HG03039 (cell line): ENCODE data around the gene POC1A.

Experiments used
- ATAC-seq: cut with Tn5 transposase; IDR thresholded peaks from one replicate; pipeline ENCODE4 v1.9.1; 2021; ENCODE audit warnings: mild to moderate bottlenecking, moderate library complexity; ENCODE audit not compliant: unreplicated experiment

Gene POC1A

GRCh38 chr3:52088445-52089367, 65.5 kb downstream of the POC1A start:
- no peak for ATAC-seq

DNA sequence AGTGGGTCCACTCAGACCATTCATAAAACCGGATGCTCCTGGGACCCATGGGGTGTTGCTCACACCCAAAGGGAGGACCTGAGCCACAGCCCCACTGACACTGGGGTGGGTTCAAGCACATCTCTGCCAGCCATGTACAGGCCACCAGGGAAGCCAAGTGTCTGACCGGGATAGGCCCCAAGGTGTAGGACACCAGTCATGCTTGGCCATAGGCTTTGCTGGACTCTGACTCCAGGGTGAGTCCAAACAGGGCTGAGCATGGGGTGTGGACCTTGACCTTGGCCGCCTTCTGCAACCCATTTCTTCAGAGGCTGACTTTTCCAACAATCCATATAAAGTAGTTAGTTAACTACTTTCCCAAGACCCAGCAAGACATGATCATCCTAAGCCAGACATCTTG, 66.5 kb downstream of the POC1A start:
- no peak for ATAC-seq

DNA sequence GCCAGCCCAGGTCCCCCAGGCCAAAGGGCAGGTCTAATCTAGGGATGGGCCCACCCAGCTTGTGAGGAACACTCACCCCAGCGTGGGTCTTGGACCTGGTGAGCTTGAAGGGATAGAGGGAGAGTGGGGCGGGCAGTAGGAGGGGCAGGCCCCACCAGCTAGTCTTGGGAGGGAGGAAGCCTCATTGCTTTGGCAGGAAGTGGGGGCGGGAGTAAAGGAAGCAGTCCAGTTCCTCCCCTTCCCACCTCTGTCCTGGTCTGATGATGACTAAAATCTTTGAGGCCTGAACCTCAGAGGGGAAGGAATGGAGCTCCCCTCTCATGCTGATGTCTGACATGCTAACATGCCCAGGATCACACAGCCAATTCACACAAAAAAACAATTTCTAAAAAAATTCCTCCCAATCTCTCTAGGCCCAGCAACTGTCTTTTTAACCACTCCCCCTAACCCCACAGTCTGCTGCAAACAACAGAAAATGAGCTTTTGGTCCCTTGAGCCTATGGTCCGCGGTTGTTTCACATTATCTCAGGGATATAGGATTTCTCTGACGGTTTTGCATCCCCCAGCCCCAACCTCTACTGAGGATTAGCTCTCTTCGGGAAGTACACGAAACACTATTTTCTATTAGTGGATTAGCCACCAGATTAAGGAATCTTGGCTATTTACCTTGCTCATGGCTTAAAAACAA, 67.1 kb downstream of the POC1A start:
- ATAC-seq = no peak

GRCh38 chr3:52086461-52086860, 67.8 kb downstream of the POC1A start:
- no peak for ATAC-seq

- no peak for ATAC-seq
These were observed 68.4 kb downstream of the POC1A start for GRCh38 chr3:52085681-52086282.

DNA sequence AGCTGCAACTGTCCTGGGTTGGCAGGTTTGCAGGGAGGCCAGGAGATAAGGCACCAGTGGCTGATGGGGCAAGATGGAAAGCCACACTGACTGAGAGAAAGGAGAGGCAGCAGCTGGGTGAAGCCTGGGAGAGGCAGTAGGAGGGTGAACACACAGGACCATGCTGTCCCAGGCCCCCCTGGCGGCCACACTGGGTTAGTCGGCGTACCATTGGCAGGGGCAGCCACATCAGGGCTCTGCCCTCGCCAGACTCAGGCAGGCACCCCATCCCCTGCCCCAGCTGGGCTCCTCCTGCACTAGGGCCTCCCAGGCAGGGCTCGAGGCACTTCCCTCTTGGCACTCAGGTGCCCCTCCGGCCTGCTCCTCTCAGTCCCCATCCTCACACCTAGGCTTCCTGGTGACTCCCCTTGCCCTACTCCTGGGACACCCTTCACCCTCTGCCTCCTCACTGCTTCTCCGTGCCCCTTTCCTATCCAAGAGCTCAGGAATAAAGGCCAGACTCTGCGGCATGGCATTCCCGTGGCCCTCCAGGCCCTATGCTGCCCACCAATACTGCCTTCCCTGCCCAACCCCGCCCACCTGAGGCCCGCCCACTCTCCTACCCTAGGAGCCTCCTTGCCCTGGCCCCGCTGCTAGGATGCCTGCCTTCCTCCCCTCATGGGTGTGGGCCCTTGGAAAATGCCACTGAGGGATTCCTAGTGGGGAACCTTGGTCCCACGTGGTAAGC, 69.1 kb downstream of the POC1A start:
- no peak for ATAC-seq

- no peak for ATAC-seq
These were observed 69.8 kb downstream of the POC1A start for GRCh38 chr3:52084216-52084945.

DNA sequence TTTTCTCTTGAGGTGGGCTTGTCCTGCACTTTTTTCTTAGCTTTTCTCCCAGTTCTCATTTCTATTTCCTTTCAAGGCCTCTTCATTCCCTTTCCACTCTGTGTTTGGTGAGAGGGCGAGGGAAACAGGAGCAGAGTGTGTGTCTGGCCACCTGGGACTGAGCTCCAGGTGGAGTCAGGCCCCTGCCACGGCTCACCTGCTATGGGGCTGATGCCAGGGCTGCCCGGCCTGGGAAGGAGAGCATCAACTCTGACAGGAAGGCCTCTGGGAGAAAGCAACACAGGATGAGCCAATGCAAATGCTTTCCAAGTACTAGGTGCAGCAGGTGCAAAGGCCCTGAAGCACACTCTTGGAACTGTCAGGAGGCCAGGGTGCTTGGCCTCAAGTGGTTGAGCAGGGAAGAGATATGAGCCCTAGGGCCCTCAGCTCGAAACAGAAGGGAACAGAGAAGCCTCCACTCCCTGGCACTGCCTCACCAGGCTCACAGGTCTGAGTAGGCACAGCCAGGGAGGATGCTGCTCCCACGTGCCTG, 70.6 kb downstream of the POC1A start:
- ATAC-seq = no peak

- no peak for ATAC-seq
These were observed 71.3 kb downstream of the POC1A start for GRCh38 chr3:52082951-52083350.

- no peak for ATAC-seq
These were observed 73.1 kb downstream of the POC1A start for GRCh38 chr3:52080830-52081719.

- ATAC-seq = no peak
These were observed 74.3 kb downstream of the POC1A start for GRCh38 chr3:52079958-52080357.

DNA sequence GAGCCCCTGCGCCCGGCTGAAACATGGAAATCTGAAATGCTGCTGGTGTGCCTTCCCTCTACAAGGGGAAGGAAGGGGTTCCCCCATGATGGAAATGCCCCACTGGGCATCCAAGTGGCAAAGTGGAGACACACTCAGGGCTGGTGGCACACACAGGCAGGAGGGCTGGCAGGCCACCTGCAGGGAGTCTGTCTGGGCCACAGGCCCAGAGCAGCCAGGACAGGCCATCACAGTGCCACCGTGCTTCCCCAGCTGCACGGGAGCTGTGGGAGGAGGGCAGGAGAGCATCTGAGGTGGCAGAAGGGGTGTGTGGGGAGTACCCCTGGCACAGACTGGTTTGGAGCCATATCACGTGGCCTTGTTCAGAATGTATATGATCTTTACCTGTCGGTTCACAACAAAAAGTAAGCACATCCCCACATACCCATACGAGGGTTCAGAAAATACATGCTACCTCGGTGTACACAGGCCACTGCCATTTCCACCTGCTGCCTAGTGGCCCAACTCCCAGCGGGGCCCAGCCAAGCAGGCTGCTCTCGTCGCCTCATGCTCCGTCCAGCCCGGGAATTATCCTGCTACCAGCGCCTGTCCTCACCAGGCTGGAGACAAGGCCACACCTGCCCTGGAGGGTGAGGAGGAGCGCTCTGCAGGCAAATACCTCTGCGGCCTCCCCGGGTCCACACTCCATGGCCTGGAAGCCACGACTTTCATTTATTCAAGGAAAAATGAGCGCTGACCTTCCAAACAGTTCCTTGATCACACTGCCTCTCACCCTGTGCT, 75.3 kb downstream of the POC1A start:
- no peak for ATAC-seq

DNA sequence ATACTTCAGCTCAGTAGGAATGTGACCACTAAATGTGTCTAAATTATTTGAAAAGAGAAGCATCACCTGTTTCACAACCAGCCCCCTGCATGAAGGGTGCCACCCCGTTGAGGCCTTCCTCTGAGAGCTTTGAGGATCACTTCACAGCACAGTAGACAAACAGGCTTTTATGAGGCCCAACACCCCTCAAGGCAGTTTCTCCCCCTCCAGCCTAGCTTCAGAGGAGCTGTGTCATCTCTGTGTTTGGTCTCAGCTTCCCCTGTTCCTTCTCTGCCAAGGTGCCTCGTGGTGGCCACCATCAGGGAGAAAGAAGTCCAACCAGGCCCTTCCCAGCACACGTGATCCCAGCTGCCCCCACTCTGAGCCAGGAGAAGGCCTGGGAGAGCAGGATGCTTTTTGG, 76.3 kb downstream of the POC1A start:
- no peak for ATAC-seq

GRCh38 chr3:52076896-52077780, 77.1 kb downstream of the POC1A start:
- no peak for ATAC-seq

- no peak for ATAC-seq
These were observed 80.7 kb downstream of the POC1A start for GRCh38 chr3:52073490-52073889.

- ATAC-seq = no peak
These were observed 81.8 kb downstream of the POC1A start for GRCh38 chr3:52072471-52072870.

DNA sequence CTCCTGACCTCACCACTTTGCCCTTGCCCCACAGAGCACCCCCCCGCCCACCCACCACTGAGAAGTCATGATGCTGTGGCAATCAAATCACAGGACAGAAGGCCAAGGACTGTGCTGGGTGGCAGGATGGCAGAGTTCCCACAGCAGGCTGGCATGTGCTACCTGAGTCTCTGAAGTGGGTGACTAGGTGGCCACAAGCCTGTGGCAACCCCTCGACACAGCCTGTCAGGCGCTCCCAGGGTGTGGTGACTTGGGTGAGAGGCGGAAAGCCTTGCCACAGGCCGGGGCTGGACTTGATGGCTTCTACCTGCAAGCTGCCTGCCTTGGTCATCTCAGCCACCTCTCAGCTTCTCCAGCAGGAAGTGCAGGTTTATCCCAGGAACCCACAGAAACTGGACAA, 82.2 kb downstream of the POC1A start:
- ATAC-seq = no peak
